HAP-1 (cell line): ENCODE data around the gene GANAB.
A peak's percentile ranks its signal among the peaks of the same experiment; 100 is the strongest.
"Not testable (repeated sequence)": the region's sequence is repeated elsewhere in the genome, so short reads cannot be mapped to it uniquely, and the experiment has no call there.

Source experiments
- DNase-seq, 2 experiments: peaks; one replicate each; pipeline ENCODE4 v3.0.0-alpha.2; 2016 to 2020; ENCODE audit warnings: low spot score in 2 of 2
- H3K27me3 ChIP-seq: fragments of 250-450 bp; sonication (Bioruptor Pico); 2 replicates; pipeline ENCODE4 v1.5.1; 2020; ENCODE audit warnings: low read depth, mild to moderate bottlenecking, moderate library complexity
- H3K36me3 ChIP-seq: fragments of 250-450 bp; sonication (Bioruptor Pico); replicated peaks from 2 replicates; pipeline ENCODE4 v1.5.1; 2020; ENCODE audit warnings: mild to moderate bottlenecking
- H3K4me1 ChIP-seq: fragments of 250-450 bp; sonication (Bioruptor Pico); 2 replicates; pipeline ENCODE4 v1.5.1; 2020; ENCODE audit warnings: mild to moderate bottlenecking
- H3K4me3 ChIP-seq: fragments of 250-450 bp; sonication (Bioruptor Pico); 2 replicates; pipeline ENCODE4 v1.5.1; 2020; ENCODE audit warnings: mild to moderate bottlenecking, moderate library complexity
- H3K9me3 ChIP-seq: fragments of 250-450 bp; sonication (Bioruptor Pico); 2 replicates; pipeline ENCODE4 v1.5.1; 2020; ENCODE audit warnings: mild to moderate bottlenecking, moderate library complexity
- in situ Hi-C: fragments of 300-500 bp; cut with MboI; formaldehyde crosslinking; loops from 3 replicates; pipeline ENCODE4 v1.14.3; 2020; ENCODE audit warnings: low sequenced_read_pairs, inconsistent platforms, mixed read lengths

Gene GANAB

GRCh38 chr11:62593434-62594044, 52.9 kb downstream of the GANAB start:
- in situ Hi-C loops = no loop called here
- Histone ChIP-seq H3K4me3 (no peak overlapping the region), H3K9me3 (no peaks in the 10 kb centered on the region), H3K36me3 (peaks cover 64% of the 10 kb centered on the region), H3K4me1 (peaks cover 4% of the 10 kb centered on the region), H3K27me3 (no peaks in the 10 kb centered on the region)
- DNase-seq = peak; percentile 65 to 88

GRCh38 chr11:62592989-62593421, 53.4 kb downstream of the GANAB start:
- Histone ChIP-seq H3K9me3 (no peaks in the 10 kb centered on the region), H3K36me3 (peaks cover 64% of the 10 kb centered on the region), H3K4me1 (peaks cover 4% of the 10 kb centered on the region), H3K4me3 (no peak overlapping the region), H3K27me3 (no peaks in the 10 kb centered on the region)
- in situ Hi-C loops = no loop called here
- no peak for DNase-seq

- H3K4me1 ChIP-seq = peaks cover 4% of the 10 kb centered on the region
- no peaks in the 10 kb centered on the region for H3K27me3 ChIP-seq
- peak overlapping the region; percentile 90 for H3K4me3 ChIP-seq
- DNase-seq = no peak
- H3K9me3 ChIP-seq = no peaks in the 10 kb centered on the region
- H3K36me3 ChIP-seq = peaks cover 63% of the 10 kb centered on the region
- in situ Hi-C loops = no loop called here
These were observed 54.1 kb downstream of the GANAB start for GRCh38 chr11:62592146-62592815.

GRCh38 chr11:62591448-62592145, 54.8 kb downstream of the GANAB start, which contains the start of gene TUT1:
Gene TUT1 (minus strand): TSS chr11:62591523. CDS start chr11:62591485, 38 bp downstream.
- in situ Hi-C loops = no loop called here

GRCh38 chr11:62588966-62589637, 57.3 kb downstream of the GANAB start:
- Histone ChIP-seq H3K9me3 (no peaks in the 10 kb centered on the region), H3K36me3 (peaks cover 53% of the 10 kb centered on the region), H3K4me3 (no peak overlapping the region), H3K4me1 (peaks cover 4% of the 10 kb centered on the region), H3K27me3 (no peaks in the 10 kb centered on the region)
- in situ Hi-C loops = no loop called here
- no peak for DNase-seq

More at GRCh38 chr11:62591448-62592145, 54.8 kb downstream of the GANAB start, which contains the start of gene TUT1:
- peaks cover 60% of the 10 kb centered on the region for H3K36me3 ChIP-seq
- H3K9me3 ChIP-seq = no peaks in the 10 kb centered on the region
- H3K27me3 ChIP-seq = no peaks in the 10 kb centered on the region
- H3K4me3 ChIP-seq = peak within 1 kb of the TSS; percentile 90
- H3K4me1 ChIP-seq = peaks cover 4% of the 10 kb centered on the region
- DNase-seq = peak; percentile 96 to 98

GRCh38 chr11:62585356-62585755, 61.1 kb downstream of the GANAB start:
- H3K4me3 ChIP-seq, H3K4me1 ChIP-seq, H3K9me3 ChIP-seq, DNase-seq, in situ Hi-C loops, H3K27me3 ChIP-seq: not testable (repeated sequence)
- H3K36me3 ChIP-seq = peaks cover 61% of the 10 kb centered on the region

- H3K9me3 ChIP-seq, H3K27me3 ChIP-seq, in situ Hi-C loops, DNase-seq, H3K4me1 ChIP-seq, H3K4me3 ChIP-seq: not testable (repeated sequence)
- H3K36me3 ChIP-seq = peaks cover 60% of the 10 kb centered on the region
These were observed 64.7 kb downstream of the GANAB start for GRCh38 chr11:62581735-62582134.

GRCh38 chr11:62580959-62581715, 65.3 kb downstream of the GANAB start:
- Histone ChIP-seq H3K4me1 (no peaks in the 10 kb centered on the region), H3K36me3 (peaks cover 61% of the 10 kb centered on the region), H3K9me3 (no peaks in the 10 kb centered on the region), H3K27me3 (no peaks in the 10 kb centered on the region), H3K4me3 (no peak overlapping the region)
- in situ Hi-C loops = no loop called here
- DNase-seq = no peak

- peaks cover 11% of the 10 kb centered on the region for H3K4me1 ChIP-seq
- no peaks in the 10 kb centered on the region for H3K27me3 ChIP-seq
- peaks cover 66% of the 10 kb centered on the region for H3K36me3 ChIP-seq
- no peaks in the 10 kb centered on the region for H3K9me3 ChIP-seq
- DNase-seq = no peak
- no peak overlapping the region for H3K4me3 ChIP-seq
- in situ Hi-C loops = no loop called here
These were observed 67.2 kb downstream of the GANAB start for GRCh38 chr11:62579252-62579651.

GRCh38 chr11:62578541-62578940, 67.9 kb downstream of the GANAB start:
- H3K36me3 ChIP-seq = peaks cover 65% of the 10 kb centered on the region
- H3K27me3 ChIP-seq = no peaks in the 10 kb centered on the region
- DNase-seq = no peak
- H3K4me1 ChIP-seq = peaks cover 11% of the 10 kb centered on the region
- no peaks in the 10 kb centered on the region for H3K9me3 ChIP-seq
- in situ Hi-C loops = no loop called here
- H3K4me3 ChIP-seq = no peak overlapping the region

- Histone ChIP-seq H3K4me3 (no peak overlapping the region), H3K4me1 (peaks cover 14% of the 10 kb centered on the region), H3K27me3 (no peaks in the 10 kb centered on the region), H3K9me3 (no peaks in the 10 kb centered on the region), H3K36me3 (peaks cover 73% of the 10 kb centered on the region)
- in situ Hi-C loops = no loop called here
- DNase-seq = no peak
These were observed 69.2 kb downstream of the GANAB start for GRCh38 chr11:62577046-62577714.

GRCh38 chr11:62575837-62576236, 70.6 kb downstream of the GANAB start:
- Histone ChIP-seq H3K4me1 (peaks cover 22% of the 10 kb centered on the region), H3K36me3 (peaks cover 75% of the 10 kb centered on the region), H3K4me3 (no peak overlapping the region), H3K27me3 (no peaks in the 10 kb centered on the region), H3K9me3 (no peaks in the 10 kb centered on the region)
- DNase-seq = no peak
- in situ Hi-C loops = no loop called here

- Histone ChIP-seq H3K36me3 (peaks cover 79% of the 10 kb centered on the region), H3K27me3 (no peaks in the 10 kb centered on the region), H3K4me3 (peak overlapping the region; percentile 89), H3K9me3 (no peaks in the 10 kb centered on the region), H3K4me1 (peaks cover 24% of the 10 kb centered on the region)
- DNase-seq = no peak
- in situ Hi-C loops = no loop called here
These were observed 71.3 kb downstream of the GANAB start for GRCh38 chr11:62575156-62575555.
